ENCODE results near the gene MSMP. TPM values are rescaled to one million over a fixed set of nuclear protein-coding genes. Genes with fewer than 3 reads are reported as not detected.

MSMP gene
- 1 to 10 TPM in 1 of 2 donors, not detected in 1; 2.1 TPM for total RNA-seq

DNA sequence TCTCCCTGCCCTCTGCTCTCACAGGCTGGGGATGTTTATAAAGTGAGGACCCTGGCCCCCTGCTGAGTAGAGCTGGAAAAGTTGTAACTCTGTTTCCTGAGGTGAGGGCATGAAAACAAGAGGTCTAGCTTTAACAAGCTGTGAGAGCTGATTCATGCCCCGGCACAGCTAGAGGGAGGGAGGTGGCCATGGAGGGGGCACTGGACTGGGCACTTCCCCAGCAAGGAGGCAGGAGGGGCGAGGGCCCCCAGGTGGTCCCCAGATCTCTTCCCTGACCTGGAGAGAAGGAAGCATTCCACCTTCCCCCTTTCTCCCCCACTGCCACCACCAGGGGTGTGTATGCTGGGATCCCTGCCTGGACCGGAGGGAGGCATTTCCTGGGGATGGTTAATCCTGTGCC, at the start of gene MSMP:
Gene MSMP (minus strand): TSS at position 13 of the 400 bp plus-strand sequence. CDS start 147 bp downstream, outside the sequence.
- Histone ChIP-seq H3K36me3 (no peaks in the 10 kb centered on the region), H3K27ac (no peak within 1 kb of the TSS), H3K4me3 (no peak within 1 kb of the TSS), H3K4me1 (peaks cover 5% of the 10 kb centered on the region), H3K9me3 (no peaks in the 10 kb centered on the region), H3K27me3 (no peaks in the 10 kb centered on the region), H3K9ac (ENCODE audit: low read depth in 2 of 2, low read length in 2 of 2) (no peak within 1 kb of the TSS)
- DNase-seq = no peak
- TF ChIP-seq, protein P1, sequence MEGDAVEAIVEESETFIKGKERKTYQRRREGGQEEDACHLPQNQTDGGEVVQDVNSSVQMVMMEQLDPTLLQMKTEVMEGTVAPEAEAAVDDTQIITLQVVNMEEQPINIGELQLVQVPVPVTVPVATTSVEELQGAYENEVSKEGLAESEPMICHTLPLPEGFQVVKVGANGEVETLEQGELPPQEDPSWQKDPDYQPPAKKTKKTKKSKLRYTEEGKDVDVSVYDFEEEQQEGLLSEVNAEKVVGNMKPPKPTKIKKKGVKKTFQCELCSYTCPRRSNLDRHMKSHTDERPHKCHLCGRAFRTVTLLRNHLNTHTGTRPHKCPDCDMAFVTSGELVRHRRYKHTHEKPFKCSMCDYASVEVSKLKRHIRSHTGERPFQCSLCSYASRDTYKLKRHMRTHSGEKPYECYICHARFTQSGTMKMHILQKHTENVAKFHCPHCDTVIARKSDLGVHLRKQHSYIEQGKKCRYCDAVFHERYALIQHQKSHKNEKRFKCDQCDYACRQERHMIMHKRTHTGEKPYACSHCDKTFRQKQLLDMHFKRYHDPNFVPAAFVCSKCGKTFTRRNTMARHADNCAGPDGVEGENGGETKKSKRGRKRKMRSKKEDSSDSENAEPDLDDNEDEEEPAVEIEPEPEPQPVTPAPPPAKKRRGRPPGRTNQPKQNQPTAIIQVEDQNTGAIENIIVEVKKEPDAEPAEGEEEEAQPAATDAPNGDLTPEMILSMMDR (IDR thresholded peaks at IDR 0.05) = no peak
- intact Hi-C loops (cut with DNase I) = no loop called here

- no peak for DNase-seq
- H3K4me1 ChIP-seq = no peaks in the 10 kb centered on the region
- no peak overlapping the region for H3K27ac ChIP-seq
- no peak overlapping the region for H3K4me3 ChIP-seq
- intact Hi-C loops (cut with DNase I) = no loop called here
- H3K27me3 ChIP-seq = no peaks in the 10 kb centered on the region
- no peak overlapping the region for H3K9ac ChIP-seq (ENCODE audit: low read depth in 2 of 2, low read length in 2 of 2)
- TF ChIP-seq, protein P1 (IDR thresholded peaks at IDR 0.05) = no peak
- H3K9me3 ChIP-seq = no peaks in the 10 kb centered on the region
- peaks cover 7% of the 10 kb centered on the region for H3K36me3 ChIP-seq
Observed at GRCh38 chr9:35801328-35802128, 47.5 kb upstream of the MSMP start.

DNA sequence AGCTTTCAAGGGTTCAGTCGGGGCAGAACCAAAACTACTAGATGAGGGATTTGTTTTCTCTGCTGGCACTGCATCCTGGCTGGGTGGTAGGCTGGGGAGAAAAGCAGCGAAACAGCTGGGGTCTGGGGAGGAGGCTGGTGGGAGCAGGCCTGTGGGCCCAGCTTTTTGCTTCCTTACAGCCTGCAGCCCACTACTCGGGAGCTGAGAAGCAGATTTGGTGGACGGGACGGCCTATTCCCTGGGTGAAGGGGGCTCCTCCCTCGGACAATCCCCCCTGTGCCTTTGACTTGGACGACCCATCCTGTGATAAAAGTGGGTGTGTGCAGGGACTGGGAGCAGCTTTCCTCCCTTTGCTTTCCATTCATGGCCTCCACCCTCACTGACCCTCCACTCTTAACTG, 46.5 kb upstream of the MSMP start:
- Histone ChIP-seq H3K36me3 (peaks cover 2% of the 10 kb centered on the region), H3K4me1 (no peaks in the 10 kb centered on the region), H3K9ac (ENCODE audit: low read depth in 2 of 2, low read length in 2 of 2) (no peak overlapping the region), H3K9me3 (no peaks in the 10 kb centered on the region), H3K27me3 (no peaks in the 10 kb centered on the region), H3K4me3 (no peak overlapping the region), H3K27ac (no peak overlapping the region)
- DNase-seq = no peak
- intact Hi-C loops (cut with DNase I) = no loop called here
- TF ChIP-seq, protein P1 (IDR thresholded peaks at IDR 0.05) = no peak

- Histone ChIP-seq H3K9me3 (no peaks in the 10 kb centered on the region), H3K4me3 (no peak overlapping the region), H3K27me3 (no peaks in the 10 kb centered on the region), H3K9ac (ENCODE audit: low read depth in 2 of 2, low read length in 2 of 2) (no peak overlapping the region), H3K27ac (no peak overlapping the region), H3K4me1 (no peaks in the 10 kb centered on the region), H3K36me3 (no peaks in the 10 kb centered on the region)
- TF ChIP-seq, protein P1 (IDR thresholded peaks at IDR 0.05) = no peak
- intact Hi-C loops (cut with DNase I) = no loop called here
- DNase-seq = no peak
Observed at GRCh38 chr9:35798658-35799374, 44.7 kb upstream of the MSMP start.

DNA sequence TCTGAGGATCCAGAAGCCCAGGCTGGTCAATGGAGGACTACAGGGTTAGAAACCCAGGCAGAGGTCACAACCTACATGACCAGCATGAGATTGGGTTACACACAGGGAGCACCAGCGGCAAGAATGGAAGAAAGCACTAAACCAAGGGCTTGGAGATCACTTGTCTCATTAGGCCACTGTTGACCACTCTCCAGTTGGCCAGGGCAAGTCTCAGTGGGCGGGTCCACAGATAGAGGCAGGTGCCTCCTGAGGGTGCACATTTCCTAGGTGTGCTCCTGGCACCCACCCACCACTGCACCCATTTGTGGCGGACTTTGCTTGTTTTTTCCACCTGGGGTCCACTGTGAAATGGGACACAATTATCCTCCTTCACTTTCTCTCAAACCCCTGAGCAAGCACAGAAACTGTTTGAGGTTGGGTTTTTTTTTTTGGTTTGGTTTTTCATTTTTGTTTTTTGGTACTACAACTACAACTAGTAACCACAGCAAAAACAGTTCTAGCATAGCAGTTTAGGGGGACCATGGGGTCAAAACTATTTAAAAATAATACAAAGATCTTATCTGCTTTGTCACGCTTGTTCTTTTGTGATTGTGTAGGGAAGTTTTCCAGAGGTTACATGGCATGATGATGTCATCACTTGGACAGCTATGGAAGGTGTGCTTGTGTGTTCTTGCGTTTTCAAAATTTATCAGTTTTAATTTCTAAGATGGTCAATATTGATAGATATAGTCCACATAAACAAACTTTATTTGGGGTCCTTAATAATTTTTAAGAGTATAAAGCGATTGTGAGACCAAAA, 43.4 kb upstream of the MSMP start:
- intact Hi-C loops (cut with DNase I) = no loop called here
- Histone ChIP-seq H3K9ac (ENCODE audit: low read depth in 2 of 2, low read length in 2 of 2) (no peak overlapping the region), H3K36me3 (no peaks in the 10 kb centered on the region), H3K27me3 (no peaks in the 10 kb centered on the region), H3K4me1 (no peaks in the 10 kb centered on the region), H3K27ac (no peak overlapping the region), H3K4me3 (no peak overlapping the region), H3K9me3 (no peaks in the 10 kb centered on the region)
- no peak for DNase-seq
- TF ChIP-seq, protein P1 (IDR thresholded peaks at IDR 0.05) = no peak
